Inflammatory macrophage (primary cell): ENCODE results near the gene EXOSC1.
A peak's percentile ranks its signal among the peaks of the same experiment; 100 is the strongest.

Source experiments
- DNase-seq, 2 donors: peaks; one replicate each; pipeline ENCODE4 v3.0.0-alpha.2; 2020 to 2022

The EXOSC1 gene

GRCh38 chr10:97407211-97407951, 38.4 kb downstream of the EXOSC1 start:
- peak; percentile 88 to 89 for DNase-seq

GRCh38 chr10:97406483-97406882, 39.3 kb downstream of the EXOSC1 start:
- DNase-seq: peak; percentile 51 to 54

DNA sequence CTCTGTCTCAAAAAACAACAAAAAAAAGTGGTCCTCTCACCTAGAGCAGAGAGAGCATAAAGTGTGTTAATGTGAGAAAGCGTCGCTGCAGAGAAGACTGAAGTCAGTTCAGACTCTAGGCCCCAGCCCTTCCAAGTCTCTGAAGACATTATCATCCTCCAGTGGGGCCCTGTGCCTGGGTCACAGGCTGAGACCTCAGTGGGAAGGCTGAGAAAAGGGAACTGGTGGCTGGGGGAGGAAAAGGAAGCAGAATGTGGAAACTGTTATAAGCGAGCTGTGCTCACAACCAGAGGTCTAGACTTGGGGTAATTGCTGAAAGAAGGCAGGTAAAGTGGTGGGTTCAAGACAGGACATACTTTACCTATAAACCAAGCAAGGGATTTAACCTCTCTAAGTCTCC, 39.7 kb downstream of the EXOSC1 start:
- peak; percentile 93 to 95 for DNase-seq

GRCh38 chr10:97404044-97404443, 41.8 kb downstream of the EXOSC1 start:
- no peak for DNase-seq

DNA sequence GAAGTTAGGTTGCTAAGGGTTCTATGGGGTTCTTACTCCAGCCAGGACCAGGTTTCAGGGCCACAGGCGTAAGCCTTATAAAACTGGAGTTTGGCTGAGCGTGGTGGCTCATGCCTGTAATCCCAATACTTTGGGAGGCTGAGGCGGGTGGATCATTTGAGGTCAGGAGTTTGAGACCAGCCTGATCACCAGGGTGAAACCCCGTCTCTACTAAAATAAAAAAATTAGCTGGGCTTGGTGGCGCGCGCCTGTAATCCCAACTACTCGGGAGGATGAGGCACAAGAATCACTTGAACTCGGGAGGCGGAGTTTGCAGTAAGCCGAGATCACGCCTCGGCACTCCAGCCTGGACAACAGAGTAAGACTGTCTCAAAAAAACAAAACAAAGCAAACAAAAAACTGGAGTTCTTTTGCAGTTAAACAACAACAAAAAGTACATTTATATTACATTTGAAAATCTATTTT, 44.3 kb downstream of the EXOSC1 start:
- DNase-seq: no peak

- DNase-seq: peak; percentile 98 to 99
Observed at GRCh38 chr10:97400665-97401454, 44.9 kb downstream of the EXOSC1 start, which contains the start of gene RRP12. RRP12 (minus strand) TSS chr10:97401340; CDS start chr10:97401231, 109 bp downstream.

DNA sequence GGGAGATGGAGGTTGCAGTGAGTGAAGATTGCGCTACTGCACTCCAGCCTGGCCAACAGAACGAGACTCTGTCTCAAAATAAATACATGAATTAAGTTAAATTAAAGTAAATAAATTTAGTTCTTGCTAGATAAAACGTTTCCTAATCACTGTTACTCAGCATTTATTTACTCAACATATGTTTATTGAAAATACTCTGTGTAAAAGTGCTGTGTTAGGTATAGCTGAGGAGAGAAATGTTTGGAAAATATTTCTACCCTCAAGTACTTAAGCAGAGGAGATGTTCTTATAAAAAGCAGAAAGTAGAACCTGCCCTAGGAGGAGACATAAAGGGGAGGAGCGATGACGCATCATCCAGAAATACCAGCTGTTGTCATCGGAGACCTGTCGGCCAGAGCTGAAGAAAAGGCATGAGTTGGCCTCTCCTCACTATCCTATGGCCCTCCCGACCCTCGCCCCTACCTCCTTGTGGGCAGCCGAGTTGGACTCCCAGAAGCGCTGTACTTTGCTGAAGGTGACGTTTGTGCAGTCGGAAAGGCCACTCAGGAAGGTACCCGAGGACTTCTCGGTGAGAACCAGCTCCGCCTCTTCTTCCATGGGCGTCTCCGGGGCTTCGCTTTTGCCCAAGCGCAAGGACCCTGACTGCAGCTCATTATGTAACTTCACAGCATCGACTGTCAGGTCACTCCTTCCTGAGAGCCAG, 45.8 kb downstream of the EXOSC1 start:
- DNase-seq: peak; percentile 41 to 74

DNA sequence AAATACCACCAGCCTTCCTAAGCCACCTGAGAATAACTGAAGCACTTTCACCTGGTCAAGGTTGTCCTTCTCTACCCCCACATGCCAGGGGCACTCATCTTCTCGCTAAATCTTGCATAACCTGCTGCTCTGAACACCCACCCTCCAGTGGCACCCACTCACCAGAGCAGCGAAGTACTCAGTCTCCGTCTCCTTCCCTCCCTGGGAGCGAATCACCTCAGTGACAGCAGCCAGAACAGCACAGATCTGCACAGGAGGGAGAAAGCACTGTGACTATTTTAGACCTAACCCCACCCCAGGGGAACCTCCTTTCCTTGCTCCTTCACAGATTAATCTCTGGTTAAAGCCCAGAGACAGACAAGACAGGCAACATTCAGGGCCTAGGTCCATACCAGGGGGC, 49.8 kb downstream of the EXOSC1 start:
- DNase-seq: no peak

GRCh38 chr10:97393034-97393573, 52.7 kb downstream of the EXOSC1 start:
- no peak for DNase-seq

GRCh38 chr10:97390091-97390490, 55.7 kb downstream of the EXOSC1 start:
- peak; percentile 25 to 44 for DNase-seq

- peak in 1 of 2 donors; percentile 77 for DNase-seq
Observed at GRCh38 chr10:97388152-97388551, 57.7 kb downstream of the EXOSC1 start.
